Stomach (tissue), 4 donors: ENCODE results near the gene STK36.

ENCODE experiments used
- EP300 ChIP-seq: sonication (generic); formaldehyde crosslinking; IDR thresholded peaks from one replicate; pipeline ENCODE4 v1.6.1; 2017; ENCODE audit warnings: antibody characterized with exemption
- POLR2A ChIP-seq, 4 donors: fragments of 450-650 bp; IDR thresholded peaks; one replicate each; pipeline ENCODE4 v1.6.1; 2016; ENCODE audit warnings: antibody characterized with exemption in 4 of 4, control low read depth in 2 of 4, mild to moderate bottlenecking in 1 of 4, moderate library complexity in 1 of 4
- POLR2AphosphoS5 ChIP-seq, 3 donors: sonication (generic); formaldehyde crosslinking; IDR thresholded peaks; one replicate each; pipeline ENCODE4 v1.6.1; 2016; ENCODE audit warnings: antibody characterized with exemption in 3 of 3
- TF ChIP-seq, protein P1 (sequence below), 7 experiments: fragments of 450-650 bp in 4 of 7; fragments of 200-600 bp in 3 of 7; sonication (generic) in 3 of 7; IDR thresholded peaks; one replicate each; pipeline ENCODE4 v1.5.1; 2016 to 2019; ENCODE audit warnings: antibody characterized with exemption in 7 of 7, control low read depth in 2 of 7, mild to moderate bottlenecking in 1 of 7

DNA sequence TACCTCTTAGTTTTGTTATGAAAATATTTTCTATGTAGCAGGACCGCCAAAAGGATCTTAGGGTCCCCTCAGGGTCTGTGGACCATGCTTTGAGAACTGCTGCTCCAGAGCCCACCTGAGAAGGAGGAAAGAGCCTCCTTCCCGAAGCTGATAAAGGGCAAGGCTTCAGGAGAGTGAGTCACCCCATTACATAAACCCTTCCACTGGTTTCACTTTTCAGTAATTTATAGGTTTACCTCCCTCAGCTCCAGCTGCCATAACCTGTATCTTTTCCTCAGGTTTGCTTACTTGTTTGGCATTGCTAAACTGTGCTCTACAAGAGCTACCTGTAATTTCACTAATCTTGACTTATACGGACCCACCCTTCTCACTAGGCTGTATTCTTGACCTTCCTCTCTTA is 45.4 kb downstream of the STK36 start:
- TF ChIP-seq, protein P1, sequence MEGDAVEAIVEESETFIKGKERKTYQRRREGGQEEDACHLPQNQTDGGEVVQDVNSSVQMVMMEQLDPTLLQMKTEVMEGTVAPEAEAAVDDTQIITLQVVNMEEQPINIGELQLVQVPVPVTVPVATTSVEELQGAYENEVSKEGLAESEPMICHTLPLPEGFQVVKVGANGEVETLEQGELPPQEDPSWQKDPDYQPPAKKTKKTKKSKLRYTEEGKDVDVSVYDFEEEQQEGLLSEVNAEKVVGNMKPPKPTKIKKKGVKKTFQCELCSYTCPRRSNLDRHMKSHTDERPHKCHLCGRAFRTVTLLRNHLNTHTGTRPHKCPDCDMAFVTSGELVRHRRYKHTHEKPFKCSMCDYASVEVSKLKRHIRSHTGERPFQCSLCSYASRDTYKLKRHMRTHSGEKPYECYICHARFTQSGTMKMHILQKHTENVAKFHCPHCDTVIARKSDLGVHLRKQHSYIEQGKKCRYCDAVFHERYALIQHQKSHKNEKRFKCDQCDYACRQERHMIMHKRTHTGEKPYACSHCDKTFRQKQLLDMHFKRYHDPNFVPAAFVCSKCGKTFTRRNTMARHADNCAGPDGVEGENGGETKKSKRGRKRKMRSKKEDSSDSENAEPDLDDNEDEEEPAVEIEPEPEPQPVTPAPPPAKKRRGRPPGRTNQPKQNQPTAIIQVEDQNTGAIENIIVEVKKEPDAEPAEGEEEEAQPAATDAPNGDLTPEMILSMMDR (IDR thresholded peaks at IDR 0.05), result no peak
- TF ChIP-seq POLR2A (IDR thresholded peaks at IDR 0.05) (no peak), EP300 (no peak), POLR2AphosphoS5 (IDR thresholded peaks at IDR 0.05) (peak in 2 of 3 donors; percentile 14 to 31)
